ENCODE data around the gene NSD2. TPM values are rescaled to one million over a fixed set of nuclear protein-coding genes. Genes with fewer than 3 reads are reported as not detected.

NSD2 gene
- total and polyA plus RNA-seq, 2 experiments from 2014 or later = 25.7 to 30.8 TPM

DNA sequence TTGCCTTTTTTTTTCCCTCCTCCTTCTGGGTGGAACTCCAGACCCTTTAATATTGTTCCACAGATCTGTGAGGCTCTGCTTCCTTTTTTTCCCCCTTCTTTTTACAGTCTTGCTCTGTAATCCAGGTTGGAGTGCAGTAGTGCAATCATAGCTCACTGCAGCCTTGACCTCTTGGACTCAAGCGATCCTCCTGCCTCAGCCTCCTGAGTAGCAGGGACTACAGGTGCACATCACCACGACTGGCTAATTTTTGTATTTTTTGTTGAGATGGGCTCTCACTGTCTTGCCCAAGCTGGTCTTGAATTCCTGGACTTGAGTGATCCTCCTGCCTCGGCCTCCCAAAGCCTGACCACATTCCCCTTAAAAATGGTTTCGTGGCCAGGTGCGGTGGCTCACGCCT is 26.8 kb downstream of the NSD2 start:
- H3K9me3 ChIP-seq (ENCODE audit: low read depth) = no peaks in the 10 kb centered on the region
- H3K27me3 ChIP-seq = no peaks in the 10 kb centered on the region
- no peak overlapping the region for H3K4me3 ChIP-seq
- TF ChIP-seq, protein P1, sequence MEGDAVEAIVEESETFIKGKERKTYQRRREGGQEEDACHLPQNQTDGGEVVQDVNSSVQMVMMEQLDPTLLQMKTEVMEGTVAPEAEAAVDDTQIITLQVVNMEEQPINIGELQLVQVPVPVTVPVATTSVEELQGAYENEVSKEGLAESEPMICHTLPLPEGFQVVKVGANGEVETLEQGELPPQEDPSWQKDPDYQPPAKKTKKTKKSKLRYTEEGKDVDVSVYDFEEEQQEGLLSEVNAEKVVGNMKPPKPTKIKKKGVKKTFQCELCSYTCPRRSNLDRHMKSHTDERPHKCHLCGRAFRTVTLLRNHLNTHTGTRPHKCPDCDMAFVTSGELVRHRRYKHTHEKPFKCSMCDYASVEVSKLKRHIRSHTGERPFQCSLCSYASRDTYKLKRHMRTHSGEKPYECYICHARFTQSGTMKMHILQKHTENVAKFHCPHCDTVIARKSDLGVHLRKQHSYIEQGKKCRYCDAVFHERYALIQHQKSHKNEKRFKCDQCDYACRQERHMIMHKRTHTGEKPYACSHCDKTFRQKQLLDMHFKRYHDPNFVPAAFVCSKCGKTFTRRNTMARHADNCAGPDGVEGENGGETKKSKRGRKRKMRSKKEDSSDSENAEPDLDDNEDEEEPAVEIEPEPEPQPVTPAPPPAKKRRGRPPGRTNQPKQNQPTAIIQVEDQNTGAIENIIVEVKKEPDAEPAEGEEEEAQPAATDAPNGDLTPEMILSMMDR (IDR thresholded peaks at IDR 0.05; ENCODE audit: poor library complexity) = no peak
- TF ChIP-seq EZH2phosphoT487 (IDR thresholded peaks at IDR 0.05; ENCODE audit: low read depth, severe bottlenecking, unreplicated experiment) = no peak
- H4K20me1 ChIP-seq (ENCODE audit: insufficient read depth, poor library complexity, severe bottlenecking) = peaks cover 20% of the 10 kb centered on the region
- no peak overlapping the region for H3K4me2 ChIP-seq
- no peak for DNase-seq (ENCODE audit: low spot score)
- WGBS (ENCODE audit: low lambda C conversion rate, missing lambda C conversion rate) = 98% methylated on average over 6 of the region's 6 CpGs
- H3K79me2 ChIP-seq = peaks cover 88% of the 10 kb centered on the region
- H2AFZ ChIP-seq = no peak overlapping the region
- H3K36me3 ChIP-seq (replicated peaks; ENCODE audit: insufficient read depth, low read depth) = no peaks in the 10 kb centered on the region
- no peaks in the 10 kb centered on the region for H3K9me2 ChIP-seq (replicated peaks; ENCODE audit: insufficient read depth)
- peaks cover 4% of the 10 kb centered on the region for H3K4me1 ChIP-seq (ENCODE audit: insufficient read depth)
- no peak overlapping the region for H3K27ac ChIP-seq

DNA sequence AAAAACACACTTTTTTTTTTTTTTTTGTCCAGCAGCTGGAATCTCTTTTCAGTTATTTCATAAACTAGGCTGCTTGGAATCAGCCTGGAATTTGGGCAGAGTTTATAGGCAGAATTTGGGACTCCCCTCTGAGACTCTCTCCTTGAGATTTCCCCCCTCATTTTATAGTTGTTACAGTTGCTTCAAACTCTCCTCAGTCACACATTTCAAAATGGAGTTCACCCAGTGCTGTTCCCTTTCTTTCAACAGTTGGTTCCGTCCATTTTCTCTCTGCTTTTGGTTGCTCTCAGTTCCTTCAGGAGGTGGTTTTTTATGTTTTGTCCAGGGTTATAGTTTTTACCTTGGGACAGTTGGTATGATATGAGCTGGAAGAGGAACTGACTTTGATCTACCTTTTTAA is 27.5 kb downstream of the NSD2 start:
- no peak overlapping the region for H2AFZ ChIP-seq
- H3K4me3 ChIP-seq = no peak overlapping the region
- H3K4me1 ChIP-seq (ENCODE audit: insufficient read depth) = peaks cover 4% of the 10 kb centered on the region
- H3K27me3 ChIP-seq = no peaks in the 10 kb centered on the region
- no peak overlapping the region for H3K27ac ChIP-seq
- TF ChIP-seq, protein P1 (IDR thresholded peaks at IDR 0.05; ENCODE audit: poor library complexity) = no peak
- no peak for TF ChIP-seq EZH2phosphoT487 (IDR thresholded peaks at IDR 0.05; ENCODE audit: low read depth, severe bottlenecking, unreplicated experiment)
- TF ChIP-seq EZH2 (IDR thresholded peaks at IDR 0.05; ENCODE audit: borderline replicate concordance) = no peak
- H3K4me2 ChIP-seq = no peak overlapping the region
- H3K79me2 ChIP-seq = peaks cover 86% of the 10 kb centered on the region
- 83% methylated on average over 1 of the region's 1 CpG for WGBS (ENCODE audit: low lambda C conversion rate, missing lambda C conversion rate)
- H3K9me2 ChIP-seq (replicated peaks; ENCODE audit: insufficient read depth) = no peaks in the 10 kb centered on the region
- DNase-seq (ENCODE audit: low spot score) = no peak
- no peaks in the 10 kb centered on the region for H3K36me3 ChIP-seq (replicated peaks; ENCODE audit: insufficient read depth, low read depth)
- H4K20me1 ChIP-seq (ENCODE audit: insufficient read depth, poor library complexity, severe bottlenecking) = peaks cover 20% of the 10 kb centered on the region
- H3K9me3 ChIP-seq (ENCODE audit: low read depth) = no peaks in the 10 kb centered on the region

DNA sequence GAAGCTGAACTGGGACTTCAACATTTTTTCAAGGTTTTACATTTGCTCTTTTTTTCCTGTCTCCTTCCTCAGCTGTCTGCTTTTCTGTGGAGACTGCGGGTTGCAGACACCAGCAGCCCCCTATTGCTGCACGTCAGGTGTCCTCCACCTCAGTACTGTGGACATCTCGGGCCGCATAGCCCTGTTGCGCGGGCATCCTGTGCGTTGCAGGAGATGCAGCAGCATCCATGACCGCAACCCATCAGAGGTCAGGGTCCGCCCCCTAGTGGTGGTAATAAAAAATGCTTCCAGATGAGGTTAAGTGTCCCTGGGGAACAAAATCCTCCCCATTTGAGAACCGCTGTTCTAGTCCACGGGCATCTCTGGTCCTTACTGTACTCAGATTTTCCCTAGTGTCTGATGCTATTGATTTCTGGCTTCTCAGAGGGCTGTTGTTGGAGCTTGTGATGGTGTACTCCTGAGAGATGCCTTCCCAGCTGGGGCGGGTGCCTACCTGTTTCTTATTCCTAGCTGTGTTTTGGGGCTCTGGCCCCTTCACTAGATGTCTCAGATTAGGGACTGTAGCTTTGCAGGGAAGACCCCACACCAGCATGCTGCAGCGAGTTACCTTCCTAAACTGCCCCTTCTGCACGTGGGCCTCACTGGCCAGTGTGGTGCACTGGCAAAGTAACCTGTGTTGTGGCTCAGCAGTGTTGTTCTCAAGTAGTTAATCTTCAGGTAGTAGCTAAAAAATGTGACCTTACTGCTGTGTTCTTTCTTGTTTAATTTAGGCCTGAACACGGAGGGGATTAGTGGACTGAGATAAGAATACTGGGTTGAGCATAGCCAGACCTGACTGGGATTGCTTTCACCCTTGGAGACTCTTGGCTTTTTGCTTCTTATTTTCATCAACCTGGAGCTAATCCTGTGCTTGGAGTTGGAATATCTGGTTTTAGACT is 28.2 kb downstream of the NSD2 start:
- TF ChIP-seq EZH2 (IDR thresholded peaks at IDR 0.05; ENCODE audit: borderline replicate concordance) (no peak), EZH2phosphoT487 (IDR thresholded peaks at IDR 0.05; ENCODE audit: low read depth, severe bottlenecking, unreplicated experiment) (no peak)
- TF ChIP-seq, protein P1 (IDR thresholded peaks at IDR 0.05; ENCODE audit: poor library complexity) = peak; percentile 86
- no peak overlapping the region for H3K4me3 ChIP-seq
- no peak overlapping the region for H2AFZ ChIP-seq
- peak; percentile 88 for DNase-seq (ENCODE audit: low spot score)
- peaks cover 86% of the 10 kb centered on the region for H3K79me2 ChIP-seq
- no peaks in the 10 kb centered on the region for H3K36me3 ChIP-seq (replicated peaks; ENCODE audit: insufficient read depth, low read depth)
- no peak overlapping the region for H3K27ac ChIP-seq
- peaks cover 4% of the 10 kb centered on the region for H3K4me1 ChIP-seq (ENCODE audit: insufficient read depth)
- H3K4me2 ChIP-seq = peak overlapping the region; percentile 14
- H4K20me1 ChIP-seq (ENCODE audit: insufficient read depth, poor library complexity, severe bottlenecking) = peaks cover 20% of the 10 kb centered on the region
- no peaks in the 10 kb centered on the region for H3K9me3 ChIP-seq (ENCODE audit: low read depth)
- no peaks in the 10 kb centered on the region for H3K27me3 ChIP-seq
- H3K9me2 ChIP-seq (replicated peaks; ENCODE audit: insufficient read depth) = no peaks in the 10 kb centered on the region
- 22% methylated on average over 15 of the region's 15 CpGs for WGBS (ENCODE audit: low lambda C conversion rate, missing lambda C conversion rate)
